Effector memory CD8-positive, alpha-beta T cell (primary cell): ENCODE data around the gene FAM153A.
"Not testable (repeated sequence)": the region's sequence is repeated elsewhere in the genome, so short reads cannot be mapped to it uniquely, and the experiment has no call there.

ENCODE experiments used
- ATAC-seq: fragments of 150-1000 bp; cut with Tn5 transposase; replicated peaks from 2 replicates; pipeline ENCODE4 v1.10.0; 2021; ENCODE audit warnings: mild to moderate bottlenecking, moderate library complexity
- DNase-seq, 3 experiments: peaks; one replicate each; pipeline ENCODE4 v3.0.0; 2021
- H3K27ac Mint-ChIP-seq, 2 donors: one replicate each; pipeline ENCODE4 v1.8.0; 2022; ENCODE audit warnings: mild to moderate bottlenecking in 2 of 2, mixed read lengths in 2 of 2, moderate library complexity in 2 of 2
- H3K27me3 Mint-ChIP-seq, 2 donors: one replicate each; pipeline ENCODE4 v1.8.0; 2022; ENCODE audit warnings: mixed read lengths in 2 of 2
- H3K36me3 Mint-ChIP-seq: one replicate; pipeline ENCODE4 v1.8.0; 2022; ENCODE audit warnings: mild to moderate bottlenecking, moderate library complexity, mixed read lengths; ENCODE audit not compliant: insufficient read depth
- H3K4me1 Mint-ChIP-seq, 2 donors: one replicate each; pipeline ENCODE4 v1.8.0; 2022; ENCODE audit warnings: low read depth in 2 of 2, mixed read lengths in 2 of 2
- H3K4me3 Mint-ChIP-seq, 2 donors: one replicate each; pipeline ENCODE4 v1.8.0; 2022; ENCODE audit warnings: mild to moderate bottlenecking in 2 of 2, mixed read lengths in 2 of 2, moderate library complexity in 2 of 2
- H3K9me3 Mint-ChIP-seq, 2 donors: one replicate each; pipeline ENCODE4 v1.8.0; 2022; ENCODE audit warnings: mixed read lengths in 2 of 2

FAM153A gene

DNA sequence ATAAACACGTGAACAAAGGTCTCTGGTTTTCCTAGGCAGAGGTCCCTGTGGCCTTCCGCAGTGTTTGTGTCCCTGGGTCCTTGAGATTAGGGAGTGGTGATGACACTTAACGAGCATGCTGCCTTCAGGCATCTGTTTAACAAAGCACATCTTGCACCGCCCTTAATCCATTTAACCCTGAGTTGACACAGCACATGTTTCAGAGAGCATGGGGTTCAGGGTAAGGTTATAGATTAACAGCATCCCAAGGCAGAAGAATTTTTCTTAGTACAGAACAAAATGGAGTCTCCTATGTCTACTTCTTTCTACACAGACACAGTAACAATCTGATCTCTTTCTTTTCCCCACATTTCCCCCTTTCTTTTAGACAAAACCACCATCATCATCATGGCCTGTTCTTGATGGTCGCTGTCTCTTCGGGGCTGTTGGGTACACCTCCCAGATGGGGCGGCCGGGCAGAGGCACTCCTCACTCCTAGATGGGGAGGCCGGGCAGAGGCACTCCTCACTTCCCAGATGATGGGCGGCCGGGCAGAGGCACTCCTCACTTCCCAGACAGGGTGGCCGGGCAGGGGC lies 87.3 kb downstream of the FAM153A start:
- H3K9me3 Mint-ChIP-seq, H3K27ac Mint-ChIP-seq, ATAC-seq, DNase-seq, H3K4me3 Mint-ChIP-seq, H3K36me3 Mint-ChIP-seq, H3K4me1 Mint-ChIP-seq: not testable (repeated sequence)
- peaks cover 7 to 12% of the 10 kb centered on the region in 2 donors for H3K27me3 Mint-ChIP-seq

DNA sequence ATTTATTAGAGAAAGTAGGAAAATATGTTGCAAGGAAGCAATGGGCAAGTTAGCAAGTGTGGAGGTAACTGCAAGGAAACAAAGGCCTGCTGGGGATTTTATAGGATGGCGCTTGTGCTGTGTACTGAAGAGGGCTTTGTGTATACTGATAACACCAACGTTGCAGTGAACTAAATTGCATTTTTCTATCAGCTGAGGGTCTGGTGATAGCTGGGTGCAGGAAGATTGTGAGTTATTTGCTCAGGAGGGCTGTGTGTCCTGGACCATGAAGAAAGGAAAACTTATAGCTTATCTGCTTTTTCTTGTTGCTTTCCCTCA lies 88.2 kb downstream of the FAM153A start:
- peaks cover 14 to 21% of the 10 kb centered on the region in 2 donors for H3K27me3 Mint-ChIP-seq
- not testable (repeated sequence) for H3K9me3 Mint-ChIP-seq, H3K36me3 Mint-ChIP-seq, H3K27ac Mint-ChIP-seq, H3K4me3 Mint-ChIP-seq, DNase-seq, H3K4me1 Mint-ChIP-seq, ATAC-seq

DNA sequence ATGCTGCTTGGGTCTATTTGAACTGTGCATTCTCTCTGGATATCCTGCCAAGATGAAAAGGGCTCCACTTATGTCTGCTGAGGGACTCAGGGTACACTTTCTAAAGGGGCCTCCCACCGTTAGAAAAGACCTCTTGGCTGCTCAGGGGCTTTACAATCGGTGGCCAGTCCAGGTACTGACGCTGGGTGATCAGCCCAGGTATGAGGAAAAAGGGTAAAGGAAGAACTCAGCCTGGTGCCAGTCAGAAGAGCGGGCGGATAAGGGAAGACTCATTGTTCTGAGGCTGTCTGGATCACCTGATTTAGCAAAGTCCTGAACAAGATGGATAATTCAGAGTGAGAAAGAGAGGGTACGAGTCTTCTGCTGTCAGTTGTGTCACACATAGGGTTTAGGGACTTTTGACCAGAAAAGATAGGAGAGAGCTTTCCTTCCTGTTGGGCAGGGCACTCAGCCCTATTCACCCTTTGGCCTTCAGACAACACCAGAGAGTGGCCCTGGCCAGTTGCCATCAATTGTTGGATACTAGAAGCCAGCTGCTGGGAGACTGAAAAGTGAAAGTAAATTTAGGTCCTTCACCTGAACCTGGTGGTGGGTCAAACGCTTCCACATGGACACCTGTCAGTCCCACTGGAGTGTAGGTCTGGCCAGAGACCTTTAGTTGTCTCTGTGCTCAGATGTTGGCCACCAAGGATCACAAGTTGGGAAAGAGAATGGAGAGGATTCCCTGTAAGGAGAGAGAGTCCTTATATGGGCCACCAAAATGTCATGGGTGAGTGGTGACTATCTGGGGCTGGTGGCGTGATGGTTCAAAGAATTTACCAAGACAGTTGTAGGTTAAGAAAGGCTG lies 88.8 kb downstream of the FAM153A start:
- not testable (repeated sequence) for ATAC-seq, H3K27ac Mint-ChIP-seq, H3K4me3 Mint-ChIP-seq, H3K9me3 Mint-ChIP-seq, H3K36me3 Mint-ChIP-seq, DNase-seq, H3K4me1 Mint-ChIP-seq
- H3K27me3 Mint-ChIP-seq, result peaks cover 18 to 27% of the 10 kb centered on the region in 2 donors

GRCh38 chr5:177692969-177693368 lies 89.7 kb downstream of the FAM153A start:
- H3K4me1 Mint-ChIP-seq, H3K36me3 Mint-ChIP-seq, H3K27ac Mint-ChIP-seq, H3K9me3 Mint-ChIP-seq, DNase-seq, H3K4me3 Mint-ChIP-seq, ATAC-seq: not testable (repeated sequence)
- H3K27me3 Mint-ChIP-seq, result peaks cover 18 to 33% of the 10 kb centered on the region in 2 donors

DNA sequence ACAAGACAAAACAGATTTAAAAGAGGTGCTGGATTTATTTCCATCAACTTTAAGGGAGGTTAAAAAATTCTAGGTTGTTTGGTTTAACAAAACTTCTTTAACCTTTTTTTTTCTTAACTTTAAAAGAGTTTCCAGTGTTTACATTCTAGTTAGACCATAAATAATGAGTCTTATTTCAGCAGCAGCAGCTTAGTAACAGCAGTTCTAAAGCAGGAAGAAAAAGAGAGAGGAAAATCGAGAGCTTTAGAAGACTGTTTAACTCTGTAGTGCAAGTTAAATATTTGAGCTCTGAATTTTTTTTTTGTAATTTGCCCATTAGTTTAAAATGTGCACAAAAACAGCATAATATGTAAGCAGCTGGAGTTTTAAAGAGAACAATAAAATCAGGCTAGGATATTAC lies 90.2 kb downstream of the FAM153A start:
- not testable (repeated sequence) for DNase-seq, H3K9me3 Mint-ChIP-seq, H3K4me1 Mint-ChIP-seq, H3K27ac Mint-ChIP-seq, H3K36me3 Mint-ChIP-seq, H3K4me3 Mint-ChIP-seq, ATAC-seq
- peaks cover 18 to 33% of the 10 kb centered on the region in 2 donors for H3K27me3 Mint-ChIP-seq

DNA sequence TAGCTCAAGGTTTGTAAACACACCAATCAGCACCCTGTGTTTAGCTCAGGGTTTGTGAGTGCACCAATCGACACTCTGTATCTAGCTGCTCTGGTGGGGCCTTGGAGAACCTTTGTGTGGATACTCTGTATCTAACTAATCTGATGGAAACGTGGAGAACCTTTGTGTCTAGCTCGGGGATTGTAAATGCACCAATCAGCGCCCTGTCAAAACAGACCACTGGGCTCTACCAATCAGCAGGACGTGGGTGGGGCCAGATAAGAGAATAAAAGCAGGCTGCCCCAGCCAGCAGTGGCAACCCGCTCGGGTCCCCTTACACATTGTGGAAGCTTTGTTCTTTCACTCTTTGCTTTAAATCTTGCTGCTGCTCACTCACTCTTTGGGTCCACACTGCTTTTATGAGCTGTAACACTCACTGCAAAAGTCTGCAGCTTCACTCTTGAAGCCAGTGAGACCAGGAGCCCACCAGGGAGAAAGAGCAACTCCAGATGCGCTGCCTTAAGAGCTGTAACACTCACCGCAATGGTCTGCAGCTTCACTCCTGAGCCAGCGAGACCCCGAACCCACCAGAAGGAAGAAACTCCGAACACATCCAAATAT lies 93.6 kb downstream of the FAM153A start:
- not testable (repeated sequence) for DNase-seq, ATAC-seq, H3K4me3 Mint-ChIP-seq, H3K9me3 Mint-ChIP-seq, H3K4me1 Mint-ChIP-seq, H3K27ac Mint-ChIP-seq, H3K36me3 Mint-ChIP-seq
- peaks cover 24 to 33% of the 10 kb centered on the region in 2 donors for H3K27me3 Mint-ChIP-seq

- not testable (repeated sequence) for ATAC-seq, H3K27ac Mint-ChIP-seq, H3K4me1 Mint-ChIP-seq, DNase-seq, H3K4me3 Mint-ChIP-seq, H3K9me3 Mint-ChIP-seq, H3K36me3 Mint-ChIP-seq
- peaks cover 24 to 27% of the 10 kb centered on the region in 2 donors for H3K27me3 Mint-ChIP-seq
These were observed 94.6 kb downstream of the FAM153A start for GRCh38 chr5:177688091-177688490.

DNA sequence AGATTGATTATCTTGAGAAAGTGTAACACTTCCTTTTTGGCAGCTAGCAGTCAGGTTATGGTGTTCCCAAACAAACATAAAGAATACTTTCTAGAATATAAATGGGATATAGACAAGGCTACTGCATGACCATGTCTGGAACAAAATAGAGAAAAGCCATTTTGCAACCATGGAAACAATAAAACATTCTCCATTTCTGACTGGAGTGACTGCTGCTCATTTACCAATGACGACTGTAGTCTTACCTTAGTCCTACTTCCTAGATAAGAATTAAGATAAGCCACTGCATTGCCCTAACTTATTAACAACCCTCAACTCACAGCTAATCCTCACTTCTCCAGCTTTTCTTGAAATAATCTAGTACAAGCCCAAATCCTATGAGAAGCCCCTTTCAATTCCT lies 100.8 kb downstream of the FAM153A start:
- not testable (repeated sequence) for H3K4me3 Mint-ChIP-seq, H3K27me3 Mint-ChIP-seq, H3K9me3 Mint-ChIP-seq, DNase-seq, ATAC-seq, H3K4me1 Mint-ChIP-seq, H3K27ac Mint-ChIP-seq, H3K36me3 Mint-ChIP-seq
